Glomerular endothelial cell (primary cell): ENCODE data around the gene BRS3. TPM values are rescaled to one million over a fixed set of nuclear protein-coding genes. Genes with fewer than 3 reads are reported as not detected.

Experiments used
- total RNA-seq: library from RNA; depleted of rRNA; stranded (reverse); fragments of >200 nt; gene quantifications from 2 replicates; pipeline ENCODE4 v1.2.3, GENCODE V29; 2015

The BRS3 gene
- total RNA-seq, 1 donor from 2014 or later, result not detected

Other genes starting within 250 kb of the BRS3 start
- gene MAP7D3, start 236.5 kb upstream of the BRS3 start, total RNA-seq, result 29.6 and 31.3 TPM in 2 replicates
- 0.29 and 0.47 TPM in 2 replicates for gene ADGRG4, start 187.0 kb upstream of the BRS3 start, total RNA-seq
- gene HTATSF1, start 9.6 kb downstream of the BRS3 start, total RNA-seq, result 36.3 and 38.3 TPM in 2 replicates
- not detected in 2 replicates for gene VGLL1, start 44.3 kb downstream of the BRS3 start, total RNA-seq
- not detected in 2 replicates for gene CD40LG, start 160.2 kb downstream of the BRS3 start, total RNA-seq